Measurements from ENCODE around the gene PRDM16.

PRDM16 gene

DNA sequence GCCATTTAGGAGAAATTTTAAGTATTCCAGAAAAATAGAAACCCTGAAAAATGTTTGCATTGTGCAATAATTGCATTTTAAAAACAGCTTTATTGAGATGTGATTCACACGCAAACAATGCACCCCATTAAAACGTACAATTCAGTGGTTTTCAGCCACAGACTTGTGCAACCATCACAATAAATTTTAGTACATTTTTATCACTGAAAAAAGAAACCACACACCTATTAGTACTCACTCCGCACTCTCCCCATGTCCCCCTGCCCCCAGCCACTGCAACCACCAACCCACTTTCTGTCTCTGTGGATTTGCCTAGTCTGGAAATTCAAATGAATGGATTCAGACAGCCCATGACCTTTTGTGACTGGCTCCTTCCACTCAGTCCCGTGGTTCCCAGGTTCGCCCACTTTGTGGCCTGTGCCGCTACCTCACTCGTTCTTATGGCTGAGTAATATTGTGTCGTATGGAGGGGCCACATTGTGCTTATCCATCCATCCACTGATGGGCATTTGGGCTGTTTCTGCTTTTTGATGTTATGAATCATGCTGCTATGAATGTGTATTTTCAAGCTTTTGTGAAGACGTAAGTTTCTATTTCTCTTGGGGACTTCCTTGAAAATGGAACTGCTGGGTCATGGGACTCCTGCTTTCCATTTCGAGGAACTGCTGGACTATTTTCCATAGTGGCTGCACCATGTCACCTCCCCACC is 237.7 kb downstream of the PRDM16 start:
- no peak for DNase-seq (ENCODE audit: low read depth)

DNA sequence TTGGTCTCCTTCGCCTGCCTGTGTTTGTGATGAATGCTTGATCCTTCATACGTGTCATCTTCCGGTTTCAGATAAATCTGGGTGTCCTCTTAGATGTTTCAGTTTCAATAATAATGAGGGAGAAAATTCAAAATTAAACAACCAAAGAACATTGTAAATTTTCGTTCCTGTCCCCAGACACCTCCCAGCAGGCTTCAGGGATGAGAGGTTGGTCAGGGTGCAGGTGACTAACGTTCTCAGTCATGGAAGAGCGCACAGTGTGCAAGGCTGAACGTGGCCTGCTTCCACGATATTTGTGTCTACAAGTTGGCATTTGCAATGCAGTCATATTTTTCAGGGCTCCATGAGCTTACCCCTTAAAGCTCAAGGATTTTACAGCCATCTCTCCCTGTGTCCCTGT is 238.4 kb downstream of the PRDM16 start:
- no peak for DNase-seq (ENCODE audit: low read depth)

DNA sequence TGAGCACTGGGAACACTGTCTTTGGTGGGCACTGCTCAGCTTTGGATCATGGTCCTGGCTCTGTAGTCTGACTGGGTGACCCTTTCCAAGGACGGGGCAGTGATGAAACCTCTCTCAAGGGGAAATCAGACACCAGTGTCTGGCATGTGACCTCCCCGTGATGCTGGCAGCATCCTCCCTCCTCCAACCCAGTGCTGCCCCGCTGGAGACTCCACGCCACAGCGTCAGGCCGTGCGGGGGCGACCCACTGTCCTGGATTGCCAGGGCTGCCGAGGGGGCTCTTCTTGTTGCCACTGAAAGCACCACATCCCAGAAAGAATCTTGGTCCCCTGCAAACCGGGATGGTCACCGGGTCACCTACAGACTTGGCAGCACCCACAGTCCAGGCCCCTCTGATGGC is 239.1 kb downstream of the PRDM16 start:
- DNase-seq (ENCODE audit: low read depth) = no peak

DNA sequence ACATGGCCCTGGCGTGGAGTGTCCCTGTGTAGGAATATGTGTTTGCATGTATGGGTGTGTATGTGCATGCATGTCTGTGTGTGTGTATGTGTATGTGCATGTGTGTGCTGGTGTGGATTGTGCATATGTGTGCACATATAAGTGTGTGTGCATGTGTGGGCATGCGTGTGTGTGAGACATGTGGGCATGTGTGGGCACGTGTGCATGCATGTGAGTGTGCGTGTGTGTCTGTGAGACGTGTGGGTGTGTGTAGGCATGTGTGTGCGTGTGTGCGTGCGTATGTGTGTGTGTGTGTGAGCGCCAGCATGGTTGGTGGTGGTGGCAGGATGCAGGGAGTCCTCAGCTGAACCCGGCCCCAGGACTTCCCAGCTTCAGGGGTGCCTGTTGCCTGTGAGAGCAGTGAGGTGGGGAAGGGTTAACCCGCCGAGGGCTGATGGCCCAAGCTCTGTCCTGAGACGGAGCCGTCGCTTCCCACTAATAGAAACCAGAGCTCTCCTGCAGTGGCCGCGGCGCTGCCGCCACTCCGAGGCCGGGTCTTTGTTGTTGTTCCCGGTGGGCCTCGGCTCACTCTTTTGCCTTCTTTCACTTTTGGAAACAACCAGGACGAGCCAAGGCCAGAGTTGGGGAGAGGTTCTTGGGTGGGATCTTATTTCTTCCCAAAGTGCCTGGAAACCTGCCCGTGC is 241.9 kb downstream of the PRDM16 start:
- no peak for DNase-seq (ENCODE audit: low read depth)

DNA sequence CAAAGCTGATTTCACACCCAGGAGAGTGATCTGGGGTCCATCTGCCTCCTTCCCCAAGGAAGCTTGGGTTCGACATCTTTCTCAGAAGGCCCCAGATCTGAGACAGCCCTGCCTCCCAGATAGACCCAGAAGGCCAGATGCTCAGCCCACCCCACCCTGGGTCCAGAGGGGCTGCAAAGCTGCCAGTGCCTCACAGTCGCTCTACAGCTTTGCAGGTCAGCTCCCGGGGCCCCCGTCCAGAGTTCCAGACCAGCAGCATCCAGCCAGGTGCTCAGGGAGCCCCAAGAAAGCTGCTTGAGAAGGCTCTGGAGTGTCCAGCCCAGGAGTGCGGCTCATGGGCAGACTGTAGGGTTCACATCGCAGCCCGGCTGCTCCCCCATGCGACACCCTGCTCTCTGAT is 242.7 kb downstream of the PRDM16 start:
- DNase-seq (ENCODE audit: low read depth) = no peak

DNA sequence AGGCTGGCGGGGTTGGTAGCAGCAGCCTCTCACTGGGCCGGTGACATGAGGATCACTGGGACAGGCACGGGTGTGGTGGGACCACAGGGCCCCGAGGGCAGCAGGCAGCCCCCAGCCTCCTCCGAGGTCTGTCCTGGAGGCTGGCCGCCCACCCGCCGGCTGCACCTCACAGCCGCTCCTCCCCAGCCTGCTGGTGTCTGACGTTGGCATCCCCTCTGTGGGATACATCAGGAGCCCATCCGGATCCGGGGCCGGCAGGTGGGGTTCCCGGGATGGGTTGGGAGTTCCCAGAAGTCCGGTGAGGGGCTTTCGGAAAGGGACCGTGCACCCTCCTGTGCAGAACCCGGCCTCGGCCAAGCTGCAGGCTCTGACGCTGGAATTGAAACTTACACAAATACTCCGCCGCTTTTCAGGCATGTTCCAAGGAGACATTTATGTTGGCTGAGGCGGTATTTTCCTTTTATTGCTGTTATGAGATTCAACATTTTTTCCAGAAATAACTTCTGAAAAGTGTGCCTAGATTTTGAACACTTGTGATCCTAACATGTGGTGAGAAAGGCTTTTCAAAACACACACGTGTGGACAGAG is 243.4 kb downstream of the PRDM16 start:
- DNase-seq (ENCODE audit: low read depth) = no peak

DNA sequence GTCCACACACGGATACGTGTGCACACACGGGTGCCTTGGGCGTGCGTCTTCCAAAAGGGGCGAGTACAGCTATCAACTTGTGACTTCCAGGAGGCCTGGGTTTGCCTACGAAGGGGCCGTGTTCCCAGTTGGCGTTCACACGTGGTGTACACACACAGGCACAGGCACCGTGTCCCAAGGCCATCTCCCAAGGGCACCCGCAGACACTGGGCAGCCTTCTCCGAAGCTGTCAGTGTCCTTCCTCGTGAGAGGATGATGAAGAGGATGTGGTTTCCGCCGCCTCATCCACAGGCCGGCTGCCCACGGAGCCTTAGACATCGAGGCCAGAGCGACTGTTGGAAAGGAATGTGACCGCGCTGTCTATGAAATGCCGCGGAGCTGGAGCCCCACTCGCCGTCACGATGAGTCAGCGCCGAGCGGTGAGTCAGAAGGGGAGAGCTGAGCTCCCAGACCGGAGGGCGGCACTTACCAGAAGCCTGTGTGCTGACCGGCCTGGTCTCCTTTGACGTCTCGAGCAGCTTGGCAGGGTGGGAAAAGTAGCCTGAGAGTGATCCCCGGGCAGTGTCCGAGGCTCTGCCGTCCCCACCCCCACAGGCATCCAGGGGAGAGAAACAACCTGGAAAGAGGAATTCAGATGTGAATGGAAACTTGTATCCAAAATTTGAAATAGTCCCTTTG is 244.0 kb downstream of the PRDM16 start:
- DNase-seq (ENCODE audit: low read depth) = no peak

DNA sequence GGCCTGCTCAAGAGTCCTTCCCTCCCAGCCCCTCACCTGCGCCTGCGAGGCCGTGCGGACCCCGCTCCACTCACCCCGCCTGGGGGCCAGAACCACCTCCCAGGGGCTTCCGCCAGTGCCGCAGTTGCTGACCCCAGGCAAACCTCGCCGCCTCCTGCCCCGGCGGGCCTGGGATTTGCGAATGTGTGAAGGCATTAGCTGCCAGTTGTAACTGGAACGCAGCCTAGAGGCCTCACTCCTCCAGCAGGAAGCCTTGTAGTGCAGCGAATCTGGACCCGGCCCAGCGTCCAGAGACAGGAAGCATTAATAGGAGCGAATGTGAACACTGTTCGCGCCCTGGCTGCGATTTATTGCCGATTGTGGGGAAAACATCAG is 244.6 kb downstream of the PRDM16 start:
- no peak for DNase-seq (ENCODE audit: low read depth)

DNA sequence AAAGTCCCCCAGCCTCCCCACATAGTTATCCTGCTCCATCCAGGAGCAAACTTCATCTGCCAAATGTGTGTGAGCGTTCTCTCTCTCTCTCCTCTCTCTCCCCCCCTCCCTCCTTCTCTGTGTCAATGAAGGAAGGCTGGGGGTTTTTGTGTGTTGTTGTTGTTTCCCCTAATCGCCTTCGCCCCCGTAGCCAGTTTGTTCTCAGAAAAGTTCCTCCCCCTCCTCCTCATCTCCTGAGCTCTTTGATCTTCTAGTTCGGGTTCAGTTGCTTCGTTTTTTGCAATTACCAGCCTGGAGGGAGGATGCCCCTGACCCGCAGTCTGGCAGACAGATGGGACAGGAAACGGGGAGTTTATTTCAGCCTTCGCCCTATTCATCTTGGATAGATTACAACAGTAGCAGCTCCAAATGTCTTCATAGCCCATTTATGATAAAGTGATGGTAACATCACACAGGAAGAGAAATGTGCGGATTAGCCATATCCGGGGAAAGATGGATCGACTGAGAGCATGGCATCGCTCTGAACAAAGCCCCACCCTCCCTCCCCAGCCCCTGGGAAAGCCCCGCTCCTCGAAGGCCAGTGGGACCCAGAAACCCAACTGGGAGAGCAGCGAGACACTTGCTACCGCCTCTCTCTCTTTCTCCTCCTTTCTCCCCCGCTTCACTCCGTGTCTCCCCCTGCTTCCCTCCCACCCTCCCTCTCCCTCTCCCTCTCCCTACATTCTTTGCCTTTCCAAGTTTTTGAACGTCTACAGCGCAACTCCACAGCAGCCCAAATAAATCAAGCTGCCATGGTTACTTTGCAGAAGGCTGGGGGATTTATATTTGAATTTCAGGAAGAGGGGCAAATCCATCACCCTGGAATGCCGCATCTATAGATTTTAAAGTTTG is 245.7 kb downstream of the PRDM16 start:
- DNase-seq (ENCODE audit: low read depth) = no peak

DNA sequence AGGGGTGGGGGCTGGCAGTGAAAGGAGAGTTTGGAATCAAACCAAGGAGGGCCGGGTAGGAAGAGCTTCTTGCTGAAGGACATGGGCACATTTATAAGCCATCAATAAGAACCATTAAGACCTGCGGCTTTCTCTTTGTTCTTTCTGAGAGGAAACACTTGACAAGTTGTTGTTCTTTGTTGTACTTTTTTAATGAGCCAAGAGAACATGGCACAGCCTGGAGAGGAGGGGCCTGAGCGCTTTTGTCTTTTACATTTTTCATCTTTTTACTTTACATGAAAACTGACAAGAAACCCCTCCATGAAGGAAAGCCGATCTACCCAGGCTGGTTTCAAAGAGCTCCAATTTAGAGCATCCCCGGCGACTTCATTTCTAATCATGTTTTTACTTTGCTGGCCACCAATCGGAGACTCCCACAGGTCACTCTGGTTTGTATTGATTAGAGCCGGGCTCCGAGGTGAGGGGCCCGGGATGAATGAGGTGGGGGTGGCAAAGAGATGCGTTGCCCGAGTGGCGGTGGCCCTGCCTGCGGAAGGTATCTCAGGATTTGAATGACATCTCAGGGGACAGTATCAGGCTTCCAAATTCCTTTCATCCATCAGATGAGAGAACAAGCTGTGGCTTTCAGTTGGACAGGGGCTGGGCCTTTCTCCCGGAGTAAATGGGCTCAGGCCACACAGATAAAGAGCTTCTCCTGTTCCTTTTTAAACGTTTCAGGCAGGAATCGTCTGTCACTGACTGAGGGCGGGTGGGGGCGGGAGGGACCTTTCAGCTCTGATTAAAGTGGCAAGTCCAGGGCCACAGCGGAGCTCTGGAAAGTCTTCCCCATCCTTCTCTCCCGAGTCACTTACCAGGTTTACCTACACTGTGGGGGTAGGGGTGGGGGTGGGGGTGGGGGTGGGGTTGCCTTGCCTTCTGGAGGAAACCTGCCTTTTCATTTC is 246.7 kb downstream of the PRDM16 start:
- DNase-seq (ENCODE audit: low read depth) = no peak

DNA sequence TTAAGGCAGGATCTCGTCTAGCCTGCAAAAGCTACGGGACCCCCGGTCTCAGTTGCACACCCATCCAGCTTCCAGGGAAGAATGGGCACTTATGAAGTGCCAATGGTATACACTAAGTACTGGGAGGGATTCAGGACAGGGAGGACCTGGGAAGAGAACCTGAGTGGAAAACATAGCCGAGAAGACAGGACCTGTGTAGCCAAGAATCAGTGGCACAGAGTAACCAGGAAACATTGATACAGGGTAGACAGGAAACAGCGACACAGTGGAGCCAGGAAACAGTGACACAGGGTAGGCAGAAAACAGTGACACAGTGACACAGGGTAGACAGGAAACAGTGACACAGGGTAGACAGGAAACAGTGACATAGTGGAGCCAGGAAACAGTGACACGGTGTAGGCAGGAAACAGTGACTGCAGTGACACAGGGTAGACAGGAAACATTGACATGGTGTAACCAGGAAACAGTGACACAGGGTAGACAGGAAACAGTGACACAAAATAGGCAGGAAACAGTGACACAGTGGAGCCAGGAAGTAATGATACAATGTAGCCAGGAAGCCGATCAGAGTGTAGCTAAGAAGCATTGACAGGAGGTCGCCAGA is 247.4 kb downstream of the PRDM16 start:
- no peak for DNase-seq (ENCODE audit: low read depth)

DNA sequence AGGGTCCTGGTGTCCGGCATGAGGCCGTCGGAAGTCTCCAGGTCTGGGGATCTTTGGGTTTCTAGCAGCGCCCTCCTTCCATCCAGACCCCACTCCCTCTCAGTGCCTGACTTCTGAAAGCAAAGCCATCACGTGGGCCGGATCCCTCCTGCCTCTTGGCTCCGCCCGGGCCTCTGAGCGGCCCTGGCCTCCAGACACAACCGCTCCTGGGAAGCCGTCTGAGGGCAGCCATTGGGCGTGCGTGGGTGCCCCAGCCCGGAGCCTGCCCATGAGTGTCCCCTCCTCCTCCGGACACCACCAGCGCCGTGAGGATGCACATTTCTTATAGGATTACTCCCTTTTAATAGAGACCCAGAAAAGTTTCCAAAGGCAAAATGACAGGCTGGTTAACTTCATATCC is 248.5 kb downstream of the PRDM16 start:
- no peak for DNase-seq (ENCODE audit: low read depth)

DNA sequence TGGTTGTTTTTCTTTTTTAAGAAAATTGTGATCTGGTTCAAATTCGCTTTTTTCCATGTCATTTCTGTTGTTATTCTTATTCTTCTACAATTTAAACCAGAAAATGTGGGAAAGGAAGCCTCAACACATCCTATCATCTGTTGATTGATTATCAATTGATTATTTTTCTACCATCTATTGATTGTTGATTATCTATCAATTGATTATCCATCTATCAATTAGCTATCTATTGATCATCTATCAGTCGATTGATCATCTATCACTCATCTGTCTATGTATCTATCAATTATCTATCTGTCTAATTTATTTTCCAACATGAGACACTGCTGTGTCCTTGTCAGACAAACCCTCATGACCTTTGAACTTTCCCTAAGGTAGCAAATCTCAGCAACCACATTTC is 249.3 kb downstream of the PRDM16 start:
- no peak for DNase-seq (ENCODE audit: low read depth)

DNA sequence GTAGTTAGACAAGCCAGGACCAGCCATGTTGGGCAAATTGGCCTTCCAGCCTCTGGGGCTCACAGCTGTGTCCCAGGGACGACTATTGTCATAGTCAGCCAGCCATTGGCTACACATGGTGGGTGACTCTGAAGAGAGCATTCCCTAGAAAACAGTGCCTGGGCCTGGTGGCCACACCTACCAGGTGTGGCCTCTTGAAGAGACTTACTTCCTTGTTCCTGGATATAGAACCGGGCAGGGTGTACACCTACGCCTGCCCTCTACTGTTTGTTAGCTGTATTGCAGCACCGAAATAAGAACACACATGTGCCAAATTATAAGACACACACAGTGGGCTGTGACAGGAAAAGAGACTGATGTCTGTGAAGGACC is 250.9 kb downstream of the PRDM16 start:
- no peak for DNase-seq (ENCODE audit: low read depth)

DNA sequence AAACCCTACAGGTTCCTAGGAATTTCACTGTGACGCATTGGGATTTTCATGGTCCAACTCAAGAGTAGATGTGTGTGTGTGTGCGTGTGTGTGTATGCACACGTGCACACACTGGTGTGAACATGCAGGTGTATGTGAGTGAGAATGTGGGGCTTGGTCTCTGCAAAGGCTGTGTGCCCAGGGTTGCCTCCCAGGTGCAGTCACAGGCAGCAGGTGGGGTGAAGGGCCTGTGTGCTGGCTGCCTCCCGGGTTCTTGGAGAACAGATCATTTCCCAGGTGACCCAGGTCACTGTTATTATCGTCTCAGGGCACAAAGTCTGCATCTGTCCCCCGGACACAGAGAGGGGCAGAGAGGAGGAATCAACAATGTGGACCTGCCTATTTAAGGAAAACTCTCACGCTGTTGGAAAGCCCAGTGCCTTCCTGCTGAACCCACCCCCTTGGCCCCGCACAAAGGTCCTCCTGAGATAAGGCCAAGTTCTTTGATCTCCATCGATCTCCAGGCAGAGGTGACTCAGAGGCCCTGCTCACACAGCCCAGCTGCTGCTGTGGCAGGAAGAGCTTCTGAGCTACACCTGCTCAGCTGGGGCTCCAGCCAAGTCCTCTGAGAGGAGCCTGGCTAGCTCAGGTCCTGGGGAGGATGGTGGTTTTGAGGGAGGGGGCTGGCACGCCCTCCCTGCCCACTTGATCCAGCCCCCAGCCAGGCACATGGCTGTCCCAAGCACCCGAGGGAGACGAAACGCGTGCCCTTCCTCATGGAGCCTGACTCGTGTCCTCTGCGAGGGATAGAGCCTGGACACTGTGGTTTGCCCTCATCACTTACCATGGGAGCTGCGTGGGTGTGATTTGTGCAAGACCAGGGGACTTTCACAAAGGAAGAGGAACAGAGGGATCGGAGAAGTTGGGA is 251.5 kb downstream of the PRDM16 start:
- DNase-seq (ENCODE audit: low read depth) = no peak

DNA sequence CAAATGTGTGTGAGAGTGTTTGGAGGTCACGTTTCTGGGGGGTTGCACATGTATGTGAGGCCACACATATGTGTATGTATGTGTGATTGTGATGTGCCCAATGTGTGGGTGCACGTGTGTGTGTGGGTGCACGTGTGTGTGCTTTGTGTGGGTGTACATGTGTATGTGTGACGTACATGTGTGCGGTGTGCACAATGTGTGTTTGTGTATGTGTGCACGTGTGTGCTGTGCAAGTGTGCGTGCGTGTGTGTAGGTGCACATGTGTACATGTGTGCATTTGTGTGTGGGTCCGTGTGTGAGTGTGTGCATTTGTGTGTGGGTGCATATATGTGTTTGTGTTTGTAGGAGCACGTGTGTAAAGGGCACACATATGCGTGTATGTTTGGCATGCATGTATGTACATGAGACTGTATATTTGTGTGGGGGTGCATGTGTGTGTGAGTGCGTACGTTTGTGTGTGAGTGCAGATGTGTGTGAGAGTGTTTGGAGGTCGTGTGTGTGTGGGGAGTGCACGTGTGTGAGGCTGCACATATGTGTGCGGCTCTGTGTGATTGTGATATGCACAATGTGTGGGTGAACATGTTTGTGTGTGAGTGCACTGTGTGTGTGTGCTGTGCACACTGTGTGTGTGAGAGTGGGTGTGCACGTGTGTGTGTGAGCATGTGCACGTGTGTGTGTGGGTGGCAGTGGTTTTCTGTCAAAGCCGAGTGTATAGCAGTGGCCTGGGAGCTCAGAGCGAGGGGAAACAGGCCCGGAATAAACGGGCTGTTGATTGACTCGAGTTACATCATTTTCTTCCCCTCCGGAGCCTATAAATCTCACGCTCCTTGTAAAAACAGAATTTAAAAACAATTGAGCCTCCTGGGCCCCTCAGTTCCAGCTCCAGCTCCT is 252.8 kb downstream of the PRDM16 start:
- no peak for DNase-seq (ENCODE audit: low read depth)

DNA sequence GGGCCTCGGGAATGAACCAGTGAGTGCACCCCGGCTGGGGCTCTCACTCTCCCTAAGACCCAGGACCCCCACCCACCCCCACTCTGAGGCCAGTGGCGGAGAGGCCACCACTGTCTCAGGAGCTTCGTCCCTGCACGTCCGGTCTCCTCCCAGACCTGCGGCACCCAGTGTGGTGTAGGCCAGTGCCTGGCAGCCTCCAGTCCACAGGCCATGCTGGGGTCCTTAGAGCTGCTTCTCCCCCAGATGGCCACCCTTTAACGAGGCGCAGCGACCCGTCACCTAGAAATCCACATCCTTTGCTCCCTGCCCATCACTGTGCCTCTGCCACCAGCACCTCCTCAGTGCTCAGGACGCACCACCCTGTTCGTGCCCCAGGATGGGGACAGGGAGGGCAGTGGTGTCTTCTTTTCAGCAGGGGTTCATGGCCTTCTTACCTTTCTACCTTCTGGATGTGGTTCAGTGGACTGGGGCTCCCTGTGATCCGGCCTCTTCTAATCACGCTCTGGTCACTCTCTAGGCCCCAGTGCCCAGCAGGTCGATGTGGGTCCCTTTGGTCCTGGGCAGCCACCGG is 253.5 kb downstream of the PRDM16 start:
- no peak for DNase-seq (ENCODE audit: low read depth)
